Panc1 (cell line): ENCODE measurements around the gene WDR46. TPM values are rescaled to one million over a fixed set of nuclear protein-coding genes. Genes with fewer than 3 reads are reported as not detected.
A peak's percentile ranks its signal among the peaks of the same experiment; 100 is the strongest.
"Not testable (repeated sequence)": the region's sequence is repeated elsewhere in the genome, so short reads cannot be mapped to it uniquely, and the experiment has no call there.

ENCODE experiments used
- ATAC-seq: fragments of 200-7000 bp; cut with Tn5 transposase; 2 replicates; pipeline ENCODE4 v1.9.1; 2020; ENCODE audit warnings: mild to moderate bottlenecking, moderate library complexity
- BruUV-seq: library from RNA; stranded (reverse); fragments of 400-500 nt; replicated peaks from 2 replicates; lab custom pipeline; 2021; lab: Mats Ljungman, UMichigan
- CTCF ChIA-PET: fragments of 300-600 bp; sonication (Branson Sonifier 250); formaldehyde crosslinking; loops from one replicate; lab custom pipeline; 2022; ENCODE audit warnings: antibody characterized with exemption; lab: Charles Lee
- POLR2A ChIA-PET: fragments of 300-600 bp; sonication (Branson Sonifier 250); formaldehyde crosslinking; loops from one replicate; lab custom pipeline; 2022; ENCODE audit warnings: antibody characterized with exemption; lab: Charles Lee
- DNase-seq: peaks from one replicate; pipeline ENCODE4 v3.0.0-alpha.2; 2010; ENCODE audit warnings: low read depth, low spot score
- H3K27ac ChIP-seq: 2 replicates; pipeline ENCODE4 v1.5.1; 2011; ENCODE audit warnings: mild to moderate bottlenecking, low read length, inconsistent platforms
- H3K27me3 ChIP-seq: fragments of 200-500 bp; sonication (Bioruptor generic); 2 replicates; pipeline ENCODE4 v1.6.0; 2014; ENCODE audit warnings: low read length, inconsistent platforms; ENCODE audit not compliant: control insufficient read depth, insufficient read depth
- H3K36me3 ChIP-seq: fragments of 200-500 bp; sonication (Bioruptor generic); 2 replicates; pipeline ENCODE4 v1.5.1; 2014; ENCODE audit warnings: inconsistent platforms, mild to moderate bottlenecking, low read length, moderate library complexity; ENCODE audit not compliant: control insufficient read depth, insufficient read depth
- H3K4me1 ChIP-seq: 2 replicates; pipeline ENCODE4 v1.5.1; 2011; ENCODE audit warnings: inconsistent platforms, mild to moderate bottlenecking, low read length, moderate library complexity; ENCODE audit not compliant: control insufficient read depth, insufficient read depth
- H3K4me3 ChIP-seq, 2 experiments: 2 replicates each; pipeline ENCODE4 v1.5.1; 2011 to 2012; ENCODE audit warnings: low read depth in 2 of 2, low read length in 2 of 2, mild to moderate bottlenecking in 2 of 2, inconsistent platforms in 1 of 2, moderate library complexity in 1 of 2
- H3K9me3 ChIP-seq: fragments of 200-500 bp; sonication (Bioruptor generic); 2 replicates; pipeline ENCODE4 v1.5.1; 2014; ENCODE audit warnings: low read depth, mild to moderate bottlenecking, inconsistent platforms, low read length, moderate library complexity; ENCODE audit not compliant: control insufficient read depth, insufficient read depth
- POLR2AphosphoS5 ChIP-seq: IDR thresholded peaks from 2 replicates; pipeline ENCODE4 v1.6.1; 2012; ENCODE audit warnings: mild to moderate bottlenecking, low read depth, low read length, moderate library complexity
- REST ChIP-seq, 2 experiments: IDR thresholded peaks; 2 replicates each; pipeline ENCODE4 v1.6.1; 2011 to 2012; ENCODE audit warnings: low read depth in 2 of 2, control low read depth in 1 of 2, low read length in 1 of 2, mild to moderate bottlenecking in 1 of 2, moderate library complexity in 1 of 2; ENCODE audit not compliant: insufficient read depth in 1 of 2
- SIN3A ChIP-seq: IDR thresholded peaks from 2 replicates; pipeline ENCODE4 v1.6.1; 2012; ENCODE audit warnings: low read depth, mild to moderate bottlenecking, low read length, moderate library complexity, borderline replicate concordance; ENCODE audit not compliant: insufficient read depth
- TCF7L2 ChIP-seq: IDR thresholded peaks from 2 replicates; pipeline ENCODE4 v1.6.1; 2011; ENCODE audit warnings: mild to moderate bottlenecking, low read depth, low read length, inconsistent platforms
- in situ Hi-C: cut with HindIII; loops from 2 replicates; pipeline ENCODE4 v1.10.0; 2016; ENCODE audit warnings: low sequenced_read_pairs, low pct_unique_long_range_greater_than_20kb
- intact Hi-C: fragments of 100-400 bp; cut with micrococcal nuclease; formaldehyde crosslinking; loops from one replicate; pipeline ENCODE4 v1.10.0; 2022; ENCODE audit not compliant: unreplicated experiment
- total RNA-seq: library from RNA; stranded (reverse); gene quantifications from one replicate; pipeline ENCODE4 v1.2.1, GENCODE V29; 2021; ENCODE audit not compliant: unreplicated experiment

WDR46 gene
- total RNA-seq, 1 experiment from 2014 or later: 80.6 TPM

GRCh38 chr6:33264015-33264414 is 25.0 kb downstream of the WDR46 start:
- in situ Hi-C loops: no loop called here
- Histone ChIP-seq H3K9me3 (no peaks in the 10 kb centered on the region), H3K4me1 (peaks cover 22% of the 10 kb centered on the region), H3K4me3 (no peak overlapping the region), H3K27ac (no peak overlapping the region), H3K27me3 (no peaks in the 10 kb centered on the region), H3K36me3 (peaks cover 6% of the 10 kb centered on the region; the same call in 1 of the 2 replicates)
- ChIA-PET CTCF (no interaction called here), POLR2A (no interaction called here)
- ATAC-seq (no peak), DNase-seq (no peak)
- no peak for TF ChIP-seq TCF7L2
- TF ChIP-seq POLR2AphosphoS5: no peak
- TF ChIP-seq REST (IDR thresholded peaks at IDR 0.05; ENCODE audit: insufficient read depth in 1 of 2, low read depth in 2 of 2, low read length in 1 of 2): no peak
- intact Hi-C loops: no loop called here
- no TSS peak for BruUV-seq

GRCh38 chr6:33262490-33262889 is 26.5 kb downstream of the WDR46 start:
- H3K4me3 ChIP-seq, CTCF ChIA-PET, ATAC-seq, DNase-seq, BruUV-seq, H3K36me3 ChIP-seq, POLR2A ChIA-PET, H3K9me3 ChIP-seq, intact Hi-C loops, H3K27ac ChIP-seq, in situ Hi-C loops, H3K27me3 ChIP-seq: not testable (repeated sequence)
- H3K4me1 ChIP-seq: peaks cover 25% of the 10 kb centered on the region

- BruUV-seq: no TSS peak
- ChIA-PET CTCF (no interaction called here), POLR2A (no interaction called here)
- DNase-seq (no peak), ATAC-seq (peak; percentile 59)
- no peak overlapping the region for H3K4me3 ChIP-seq
- no peaks in the 10 kb centered on the region for H3K9me3 ChIP-seq
- H3K4me1 ChIP-seq: peaks cover 25% of the 10 kb centered on the region
- H3K27me3 ChIP-seq: no peaks in the 10 kb centered on the region
- no peaks in the 10 kb centered on the region for H3K36me3 ChIP-seq
- no peak for TF ChIP-seq REST (IDR thresholded peaks at IDR 0.05; ENCODE audit: insufficient read depth in 1 of 2, low read depth in 2 of 2, low read length in 1 of 2)
- TF ChIP-seq SIN3A: no peak
- TF ChIP-seq TCF7L2: peak; percentile 92
- TF ChIP-seq POLR2AphosphoS5: no peak
- H3K27ac ChIP-seq: peak overlapping the region; percentile 81
- in situ Hi-C loops (no loop called here), intact Hi-C loops (no loop called here)
These were observed 30.0 kb downstream of the WDR46 start for GRCh38 chr6:33259032-33259431.
